Neural progenitor cell (in vitro differentiated cells): ENCODE results near the gene GALNT13.

Source experiments
- EZH2 ChIP-seq: fragments of 200-600 bp; sonication (generic); IDR thresholded peaks from 2 replicates; pipeline ENCODE4 v1.6.1; 2017; ENCODE audit warnings: antibody characterized with exemption, mild to moderate bottlenecking, moderate library complexity
- TF ChIP-seq, protein P1 (sequence below): fragments of 200-600 bp; sonication (generic); IDR thresholded peaks from 2 replicates; pipeline ENCODE4 v1.5.1; 2017; ENCODE audit warnings: antibody characterized with exemption, mild to moderate bottlenecking

DNA sequence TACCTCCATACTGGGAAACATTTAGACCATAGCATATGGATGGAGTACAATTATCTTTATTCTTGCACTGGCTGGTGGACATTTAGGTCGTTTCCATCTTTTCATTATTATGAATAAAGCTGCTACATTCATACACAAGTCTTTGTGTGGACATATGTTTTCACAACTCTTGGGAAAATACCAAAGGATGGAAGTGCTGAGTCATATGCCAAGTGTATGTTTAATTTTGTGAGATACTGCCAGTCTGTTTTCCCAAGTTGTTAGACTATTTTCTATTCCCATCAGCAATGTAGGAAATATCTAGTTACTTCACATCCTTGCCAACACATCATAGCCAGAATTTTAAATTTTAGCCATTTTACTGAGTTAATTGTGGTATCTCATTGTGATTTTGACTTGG, 91.5 kb downstream of the GALNT13 start:
- TF ChIP-seq, protein P1, sequence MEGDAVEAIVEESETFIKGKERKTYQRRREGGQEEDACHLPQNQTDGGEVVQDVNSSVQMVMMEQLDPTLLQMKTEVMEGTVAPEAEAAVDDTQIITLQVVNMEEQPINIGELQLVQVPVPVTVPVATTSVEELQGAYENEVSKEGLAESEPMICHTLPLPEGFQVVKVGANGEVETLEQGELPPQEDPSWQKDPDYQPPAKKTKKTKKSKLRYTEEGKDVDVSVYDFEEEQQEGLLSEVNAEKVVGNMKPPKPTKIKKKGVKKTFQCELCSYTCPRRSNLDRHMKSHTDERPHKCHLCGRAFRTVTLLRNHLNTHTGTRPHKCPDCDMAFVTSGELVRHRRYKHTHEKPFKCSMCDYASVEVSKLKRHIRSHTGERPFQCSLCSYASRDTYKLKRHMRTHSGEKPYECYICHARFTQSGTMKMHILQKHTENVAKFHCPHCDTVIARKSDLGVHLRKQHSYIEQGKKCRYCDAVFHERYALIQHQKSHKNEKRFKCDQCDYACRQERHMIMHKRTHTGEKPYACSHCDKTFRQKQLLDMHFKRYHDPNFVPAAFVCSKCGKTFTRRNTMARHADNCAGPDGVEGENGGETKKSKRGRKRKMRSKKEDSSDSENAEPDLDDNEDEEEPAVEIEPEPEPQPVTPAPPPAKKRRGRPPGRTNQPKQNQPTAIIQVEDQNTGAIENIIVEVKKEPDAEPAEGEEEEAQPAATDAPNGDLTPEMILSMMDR: no peak
- TF ChIP-seq EZH2: no peak
